Prostate gland (tissue), 2 donors: ENCODE measurements around the gene SIGLEC6. TPM values are rescaled to one million over a fixed set of nuclear protein-coding genes. Genes with fewer than 3 reads are reported as not detected.

Experiments used
- DNase-seq: peaks from one replicate; pipeline ENCODE4 v3.0.0-alpha.2; 2019; ENCODE audit warnings: low spot score
- H3K27ac ChIP-seq, 2 donors: fragments of 200-600 bp; sonication (generic); 2 replicates each; pipeline ENCODE4 v1.5.1; 2017 to 2019
- H3K27me3 ChIP-seq: fragments of 200-600 bp; sonication (generic); replicated peaks from 2 replicates; pipeline ENCODE4 v1.5.1; 2019; ENCODE audit not compliant: insufficient read depth
- H3K36me3 ChIP-seq, 2 donors: fragments of 200-600 bp; sonication (generic); 1 replicate in 1 of 2; 2 replicates in 1 of 2; pipeline versions ENCODE4 v1.5.1 to v1.8.1; 2017 to 2019
- H3K4me1 ChIP-seq: fragments of 200-600 bp; sonication (generic); replicated peaks from 2 replicates; pipeline ENCODE4 v1.5.1; 2019
- H3K4me3 ChIP-seq, 2 donors: fragments of 200-600 bp; sonication (generic); 2 replicates each; pipeline ENCODE4 v1.5.1; 2017 to 2019
- H3K9me3 ChIP-seq: fragments of 200-600 bp; sonication (generic); 2 replicates; pipeline ENCODE4 v1.5.1; 2017
- CTCF ChIP-seq, 4 experiments: fragments of 200-600 bp in 2 of 4; fragments of 450-650 bp in 2 of 4; sonication (generic) in 2 of 4; IDR thresholded peaks; 1 replicate in 3 of 4; 2 replicates in 1 of 4; pipeline ENCODE4 v1.5.1; 2016 to 2019; ENCODE audit warnings: antibody characterized with exemption in 4 of 4, mild to moderate bottlenecking in 2 of 4, moderate library complexity in 2 of 4
- POLR2A ChIP-seq: fragments of 450-650 bp; IDR thresholded peaks from one replicate; pipeline ENCODE4 v1.6.1; 2016; ENCODE audit warnings: antibody characterized with exemption, mild to moderate bottlenecking
- POLR2AphosphoS5 ChIP-seq: sonication (generic); formaldehyde crosslinking; IDR thresholded peaks from one replicate; pipeline ENCODE4 v1.6.1; 2017; ENCODE audit warnings: antibody characterized with exemption
- WGBS: methylation state at CpG from one replicate; pipeline ENCODE4 v1.1.5; 2018; 5-methylcytosine and 5-hydroxymethylcytosine counted together
- intact Hi-C: fragments of 100-400 bp; cut with DNase I; formaldehyde crosslinking; loops from one replicate; pipeline ENCODE4 v1.14.2; 2022
- total RNA-seq, 2 donors: library from RNA; depleted of rRNA; stranded (reverse); fragments of >200 nt; gene quantifications; one replicate each; pipeline ENCODE4 v1.1.0, GENCODE V29; 2016

The SIGLEC6 gene
- total RNA-seq, 2 donors from 2014 or later: 0.68 TPM; not detected in 1

DNA sequence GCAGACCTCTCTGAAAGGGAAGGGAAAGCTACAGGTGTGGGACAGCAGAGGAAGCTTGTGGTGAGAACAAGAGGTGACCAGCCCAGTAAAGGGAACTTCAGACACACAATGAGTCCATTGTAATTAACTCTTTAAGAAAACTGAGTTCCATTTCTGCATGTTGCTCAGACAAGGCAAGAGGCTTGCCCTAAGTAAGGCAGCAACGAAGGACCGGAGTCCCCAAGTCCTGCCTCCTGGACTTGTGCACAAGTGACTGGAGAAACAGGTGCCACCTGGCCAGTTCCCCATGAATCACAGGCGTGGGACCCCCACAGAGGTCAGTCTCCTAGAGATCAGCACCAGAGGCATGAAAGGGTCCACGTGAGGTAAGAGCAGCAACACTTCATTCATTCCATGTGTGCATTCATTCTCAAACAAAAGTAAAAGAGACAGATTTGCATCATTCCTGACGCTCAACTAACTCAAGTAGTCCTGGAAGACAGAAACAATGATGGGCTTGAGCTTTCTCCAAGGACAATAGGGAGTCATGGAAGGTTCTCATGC, 14.7 kb upstream of the SIGLEC6 start:
- no peak for DNase-seq
- TF ChIP-seq POLR2AphosphoS5: no peak
- TF ChIP-seq POLR2A: no peak
- no peak for TF ChIP-seq CTCF (IDR thresholded peaks at IDR 0.05)
- H3K27me3 ChIP-seq: no peaks in the 10 kb centered on the region
- no peak overlapping the region for H3K27ac ChIP-seq
- 72% methylated on average over 5 of the region's 5 CpGs for WGBS
- H3K9me3 ChIP-seq: no peaks in the 10 kb centered on the region
- intact Hi-C loops: no loop called here
- H3K36me3 ChIP-seq: no peaks in the 10 kb centered on the region
- no peaks in the 10 kb centered on the region for H3K4me1 ChIP-seq
- H3K4me3 ChIP-seq: no peak overlapping the region

- no peaks in the 10 kb centered on the region for H3K36me3 ChIP-seq
- no peaks in the 10 kb centered on the region for H3K9me3 ChIP-seq
- H3K27me3 ChIP-seq: no peaks in the 10 kb centered on the region
- no peak for DNase-seq
- TF ChIP-seq POLR2AphosphoS5 (no peak), CTCF (IDR thresholded peaks at IDR 0.05) (no peak), POLR2A (no peak)
- H3K27ac ChIP-seq: no peak overlapping the region
- 83% methylated on average over 6 of the region's 6 CpGs for WGBS
- no peak overlapping the region for H3K4me3 ChIP-seq
- no peaks in the 10 kb centered on the region for H3K4me1 ChIP-seq
- intact Hi-C loops: no loop called here
These were observed 12.6 kb upstream of the SIGLEC6 start for GRCh38 chr19:51544038-51544437.

- Histone ChIP-seq H3K4me1 (no peaks in the 10 kb centered on the region), H3K9me3 (no peaks in the 10 kb centered on the region), H3K27me3 (no peaks in the 10 kb centered on the region), H3K36me3 (no peaks in the 10 kb centered on the region), H3K4me3 (no peak overlapping the region), H3K27ac (no peak overlapping the region)
- no peak for TF ChIP-seq CTCF (IDR thresholded peaks at IDR 0.05)
- no peak for TF ChIP-seq POLR2A
- no peak for TF ChIP-seq POLR2AphosphoS5
- 75% methylated on average over 5 of the region's 5 CpGs for WGBS
- intact Hi-C loops: no loop called here
- no peak for DNase-seq
These were observed 11.2 kb upstream of the SIGLEC6 start for GRCh38 chr19:51542699-51543098.

- no peak overlapping the region for H3K4me3 ChIP-seq
- TF ChIP-seq CTCF (IDR thresholded peaks at IDR 0.05): no peak
- H3K4me1 ChIP-seq: no peaks in the 10 kb centered on the region
- H3K36me3 ChIP-seq: no peaks in the 10 kb centered on the region
- no peak for DNase-seq
- H3K9me3 ChIP-seq: no peaks in the 10 kb centered on the region
- no peak overlapping the region for H3K27ac ChIP-seq
- intact Hi-C loops: no loop called here
- WGBS: 51% methylated on average over 10 of the region's 10 CpGs
- H3K27me3 ChIP-seq: no peaks in the 10 kb centered on the region
These were observed 10.2 kb upstream of the SIGLEC6 start for GRCh38 chr19:51541458-51542357.
